DND-41 (cell line): ENCODE results near the gene GCH1.

Source experiments
- ATAC-seq: fragments of 200-7000 bp; cut with Tn5 transposase; 3 replicates; pipeline ENCODE4 v1.9.1; 2021; ENCODE audit warnings: low read depth; ENCODE audit not compliant: insufficient read depth
- DNase-seq: peaks from one replicate; pipeline ENCODE4 v3.0.0-alpha.2; 2020
- H2AFZ ChIP-seq: 2 replicates; pipeline ENCODE4 v1.6.0; 2012; ENCODE audit warnings: low read depth, low read length
- H3K27ac ChIP-seq: 2 replicates; pipeline ENCODE4 v1.5.1; 2012; ENCODE audit warnings: low read length, inconsistent platforms
- H3K27me3 ChIP-seq: fragments of 200-600 bp; sonication (generic); 2 replicates; pipeline ENCODE4 v1.6.0; 2012; ENCODE audit warnings: low read length, mild to moderate bottlenecking, inconsistent platforms; ENCODE audit not compliant: insufficient read depth, poor library complexity
- H3K36me3 ChIP-seq: 2 replicates; pipeline ENCODE4 v1.5.1; 2012; ENCODE audit warnings: low read length, inconsistent platforms; ENCODE audit not compliant: insufficient read depth
- H3K4me1 ChIP-seq: 2 replicates; pipeline ENCODE4 v1.5.1; 2012; ENCODE audit warnings: mild to moderate bottlenecking, low read length; ENCODE audit not compliant: insufficient read depth
- H3K4me2 ChIP-seq: 2 replicates; pipeline ENCODE4 v1.6.0; 2012; ENCODE audit warnings: mild to moderate bottlenecking, moderate library complexity, low read length, inconsistent platforms; ENCODE audit not compliant: insufficient read depth
- H3K4me3 ChIP-seq, 2 experiments: fragments of 200-600 bp in 1 of 2; shearing (Covaris generic) in 1 of 2; 2 replicates each; pipeline ENCODE4 v1.5.1; 2012 to 2016; ENCODE audit warnings: inconsistent platforms in 2 of 2, low read length in 2 of 2, mild to moderate bottlenecking in 2 of 2, low read depth in 1 of 2, moderate library complexity in 1 of 2
- H3K79me2 ChIP-seq: 2 replicates; pipeline ENCODE4 v1.6.0; 2012; ENCODE audit warnings: low read length, inconsistent platforms; ENCODE audit not compliant: insufficient read depth
- H3K9ac ChIP-seq: 2 replicates; pipeline ENCODE4 v1.6.0; 2012; ENCODE audit warnings: low read depth, mild to moderate bottlenecking, inconsistent platforms, low read length, moderate library complexity
- H3K9me3 ChIP-seq: 2 replicates; pipeline ENCODE4 v1.5.1; 2012; ENCODE audit warnings: low read length, moderate library complexity, mild to moderate bottlenecking, inconsistent platforms; ENCODE audit not compliant: insufficient read depth, severe bottlenecking
- H4K20me1 ChIP-seq: 2 replicates; pipeline ENCODE4 v1.6.0; 2012; ENCODE audit warnings: low read length; ENCODE audit not compliant: insufficient read depth
- EZH2 ChIP-seq: IDR thresholded peaks from 3 replicates; pipeline ENCODE4 v1.6.1; 2012; ENCODE audit warnings: borderline replicate concordance, low read depth, mild to moderate bottlenecking, moderate library complexity, low read length, inconsistent platforms; ENCODE audit not compliant: severe bottlenecking
- TF ChIP-seq, protein P1 (sequence below): IDR thresholded peaks from 2 replicates; pipeline ENCODE4 v1.5.1; 2012; ENCODE audit warnings: borderline replicate concordance, low read length, moderate library complexity, mild to moderate bottlenecking; ENCODE audit not compliant: poor library complexity, severe bottlenecking; ENCODE audit errors: extremely low read depth

The GCH1 gene

DNA sequence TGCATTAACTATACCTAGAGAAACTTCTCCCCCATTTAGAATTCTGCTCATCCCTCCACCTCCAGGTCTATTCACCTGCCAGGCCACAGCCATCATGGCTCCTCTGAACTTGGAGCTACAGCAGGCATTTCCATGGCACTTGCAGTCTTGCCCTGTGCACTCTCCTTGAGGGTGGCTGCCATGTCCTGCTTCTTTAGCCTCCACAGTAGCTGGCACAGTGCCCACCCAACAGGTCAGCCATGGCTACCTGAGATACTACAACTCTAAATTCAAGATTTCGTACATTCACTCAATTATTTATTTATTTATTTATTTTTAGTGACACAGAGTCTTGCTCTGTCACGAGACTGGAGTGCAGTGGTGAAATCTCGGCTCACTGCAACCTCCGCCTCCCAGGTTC, 46.5 kb downstream of the GCH1 start:
- H3K79me2 ChIP-seq: no peaks in the 10 kb centered on the region
- no peak overlapping the region for H2AFZ ChIP-seq
- no peak overlapping the region for H3K4me3 ChIP-seq
- H3K27me3 ChIP-seq: no peaks in the 10 kb centered on the region
- DNase-seq (no peak), ATAC-seq (no peak)
- H3K9ac ChIP-seq: no peak overlapping the region
- no peak overlapping the region for H3K27ac ChIP-seq
- H4K20me1 ChIP-seq: no peaks in the 10 kb centered on the region
- H3K36me3 ChIP-seq: peaks cover 12% of the 10 kb centered on the region; the same call in 1 of the 2 replicates
- no peak overlapping the region for H3K4me2 ChIP-seq
- H3K4me1 ChIP-seq: no peaks in the 10 kb centered on the region
- H3K9me3 ChIP-seq: no peaks in the 10 kb centered on the region
- TF ChIP-seq, protein P1, sequence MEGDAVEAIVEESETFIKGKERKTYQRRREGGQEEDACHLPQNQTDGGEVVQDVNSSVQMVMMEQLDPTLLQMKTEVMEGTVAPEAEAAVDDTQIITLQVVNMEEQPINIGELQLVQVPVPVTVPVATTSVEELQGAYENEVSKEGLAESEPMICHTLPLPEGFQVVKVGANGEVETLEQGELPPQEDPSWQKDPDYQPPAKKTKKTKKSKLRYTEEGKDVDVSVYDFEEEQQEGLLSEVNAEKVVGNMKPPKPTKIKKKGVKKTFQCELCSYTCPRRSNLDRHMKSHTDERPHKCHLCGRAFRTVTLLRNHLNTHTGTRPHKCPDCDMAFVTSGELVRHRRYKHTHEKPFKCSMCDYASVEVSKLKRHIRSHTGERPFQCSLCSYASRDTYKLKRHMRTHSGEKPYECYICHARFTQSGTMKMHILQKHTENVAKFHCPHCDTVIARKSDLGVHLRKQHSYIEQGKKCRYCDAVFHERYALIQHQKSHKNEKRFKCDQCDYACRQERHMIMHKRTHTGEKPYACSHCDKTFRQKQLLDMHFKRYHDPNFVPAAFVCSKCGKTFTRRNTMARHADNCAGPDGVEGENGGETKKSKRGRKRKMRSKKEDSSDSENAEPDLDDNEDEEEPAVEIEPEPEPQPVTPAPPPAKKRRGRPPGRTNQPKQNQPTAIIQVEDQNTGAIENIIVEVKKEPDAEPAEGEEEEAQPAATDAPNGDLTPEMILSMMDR: no peak
- no peak for TF ChIP-seq EZH2

DNA sequence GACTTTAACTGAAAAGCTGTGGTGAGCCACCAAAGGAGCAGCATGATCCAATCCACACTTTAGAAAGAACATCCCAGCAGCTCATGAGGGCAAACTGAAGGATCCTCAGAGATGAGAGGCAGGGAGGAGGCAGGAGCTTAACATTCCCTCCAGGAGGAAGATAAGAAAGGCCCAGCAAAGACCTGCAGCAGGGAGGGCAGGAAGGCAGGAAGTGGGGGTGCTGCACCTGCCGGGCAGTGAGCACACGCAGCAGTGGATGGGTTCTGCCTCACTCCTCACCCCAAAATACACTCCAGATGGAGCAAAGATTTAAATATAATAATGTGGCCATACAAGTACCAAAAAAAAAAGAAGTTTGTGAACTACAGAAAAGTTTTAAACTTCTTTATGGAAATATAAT, 48.4 kb downstream of the GCH1 start:
- Histone ChIP-seq H3K4me2 (no peak overlapping the region), H3K9ac (no peak overlapping the region), H2AFZ (no peak overlapping the region), H3K27me3 (no peaks in the 10 kb centered on the region), H3K27ac (no peak overlapping the region), H3K9me3 (no peaks in the 10 kb centered on the region), H3K4me3 (no peak overlapping the region), H4K20me1 (no peaks in the 10 kb centered on the region), H3K4me1 (no peaks in the 10 kb centered on the region), H3K79me2 (no peaks in the 10 kb centered on the region), H3K36me3 (peaks cover 4% of the 10 kb centered on the region; the same call in 1 of the 2 replicates)
- ATAC-seq: no peak
- TF ChIP-seq EZH2: no peak
- TF ChIP-seq, protein P1: no peak
- no peak for DNase-seq

DNA sequence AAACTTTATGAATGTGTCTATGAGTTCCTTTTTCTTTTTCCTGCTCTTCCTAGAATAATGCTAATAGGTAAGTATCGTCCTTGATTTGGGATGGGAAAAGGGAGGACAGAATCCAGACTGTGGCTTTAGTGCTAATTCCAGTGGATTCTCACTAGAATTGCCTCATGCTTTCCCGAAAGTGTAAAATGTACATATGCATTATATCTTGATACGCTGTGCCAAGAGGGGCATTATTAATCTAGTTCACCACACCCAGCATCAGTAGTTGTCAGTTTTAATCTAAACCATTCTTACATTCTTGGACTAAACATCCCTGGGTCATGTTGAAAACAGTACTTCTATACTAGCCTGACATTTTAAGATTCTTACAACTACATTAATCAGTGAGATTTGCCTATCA, 49.3 kb downstream of the GCH1 start:
- Histone ChIP-seq H3K36me3 (peaks cover 3% of the 10 kb centered on the region; the same call in 1 of the 2 replicates), H3K27me3 (no peaks in the 10 kb centered on the region), H3K4me3 (no peak overlapping the region), H3K4me2 (no peak overlapping the region), H3K27ac (no peak overlapping the region), H3K9me3 (no peaks in the 10 kb centered on the region), H3K79me2 (no peaks in the 10 kb centered on the region), H3K9ac (no peak overlapping the region), H4K20me1 (no peaks in the 10 kb centered on the region), H2AFZ (no peak overlapping the region), H3K4me1 (no peaks in the 10 kb centered on the region)
- ATAC-seq: no peak
- DNase-seq: no peak
- TF ChIP-seq EZH2: no peak
- TF ChIP-seq, protein P1: no peak

DNA sequence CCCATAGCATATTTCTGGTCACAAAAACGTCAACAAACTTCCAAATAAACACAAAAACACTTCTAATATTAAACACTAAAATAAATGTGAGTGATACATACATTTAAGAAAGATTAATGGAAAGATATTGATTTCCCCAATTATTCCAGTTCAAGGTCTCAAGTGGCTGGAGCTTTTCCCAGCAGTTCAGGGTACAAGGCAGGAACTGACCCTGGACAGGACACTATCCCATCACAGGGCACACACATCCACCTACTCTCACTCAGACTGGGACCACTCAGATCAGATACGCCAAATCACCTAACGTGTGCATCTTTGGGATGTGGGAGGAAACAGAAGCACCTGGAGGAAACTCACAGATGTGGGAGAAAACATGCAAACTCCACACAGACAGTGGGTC, 50.4 kb downstream of the GCH1 start:
- no peaks in the 10 kb centered on the region for H3K79me2 ChIP-seq
- no peak for TF ChIP-seq EZH2
- TF ChIP-seq, protein P1: no peak
- no peaks in the 10 kb centered on the region for H3K4me1 ChIP-seq
- H3K4me2 ChIP-seq: no peak overlapping the region
- H2AFZ ChIP-seq: no peak overlapping the region
- no peak overlapping the region for H3K9ac ChIP-seq
- no peaks in the 10 kb centered on the region for H4K20me1 ChIP-seq
- no peak overlapping the region for H3K4me3 ChIP-seq
- no peak overlapping the region for H3K27ac ChIP-seq
- peaks cover 3% of the 10 kb centered on the region; the same call in 1 of the 2 replicates for H3K36me3 ChIP-seq
- H3K9me3 ChIP-seq: no peaks in the 10 kb centered on the region
- DNase-seq (no peak), ATAC-seq (no peak)
- H3K27me3 ChIP-seq: no peaks in the 10 kb centered on the region
